ENCODE data around the gene TRPC4AP.

DNA sequence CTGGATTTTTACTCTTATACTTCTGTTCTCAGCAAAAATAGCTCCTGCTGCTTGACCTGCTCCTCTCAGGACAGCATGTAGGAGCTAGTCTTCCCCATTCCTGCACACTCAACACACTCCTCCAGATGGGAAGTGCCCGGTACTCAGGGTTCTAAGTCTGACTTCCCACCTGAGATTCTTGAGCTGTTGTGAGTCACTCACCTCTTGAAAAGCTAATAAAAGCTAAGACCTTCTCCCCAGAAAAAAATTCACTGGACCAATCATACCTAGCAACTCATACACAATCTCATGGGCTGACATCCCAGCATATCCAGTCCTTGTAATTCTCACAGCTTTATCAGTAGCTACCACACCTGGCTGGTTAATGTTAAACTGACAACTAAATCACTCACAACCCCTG is 53.5 kb downstream of the TRPC4AP start:
- TF ChIP-seq EP300 (IDR thresholded peaks at IDR 0.05) (no peak), POLR2A (IDR thresholded peaks at IDR 0.05) (no peak)
- TF ChIP-seq, protein P1, sequence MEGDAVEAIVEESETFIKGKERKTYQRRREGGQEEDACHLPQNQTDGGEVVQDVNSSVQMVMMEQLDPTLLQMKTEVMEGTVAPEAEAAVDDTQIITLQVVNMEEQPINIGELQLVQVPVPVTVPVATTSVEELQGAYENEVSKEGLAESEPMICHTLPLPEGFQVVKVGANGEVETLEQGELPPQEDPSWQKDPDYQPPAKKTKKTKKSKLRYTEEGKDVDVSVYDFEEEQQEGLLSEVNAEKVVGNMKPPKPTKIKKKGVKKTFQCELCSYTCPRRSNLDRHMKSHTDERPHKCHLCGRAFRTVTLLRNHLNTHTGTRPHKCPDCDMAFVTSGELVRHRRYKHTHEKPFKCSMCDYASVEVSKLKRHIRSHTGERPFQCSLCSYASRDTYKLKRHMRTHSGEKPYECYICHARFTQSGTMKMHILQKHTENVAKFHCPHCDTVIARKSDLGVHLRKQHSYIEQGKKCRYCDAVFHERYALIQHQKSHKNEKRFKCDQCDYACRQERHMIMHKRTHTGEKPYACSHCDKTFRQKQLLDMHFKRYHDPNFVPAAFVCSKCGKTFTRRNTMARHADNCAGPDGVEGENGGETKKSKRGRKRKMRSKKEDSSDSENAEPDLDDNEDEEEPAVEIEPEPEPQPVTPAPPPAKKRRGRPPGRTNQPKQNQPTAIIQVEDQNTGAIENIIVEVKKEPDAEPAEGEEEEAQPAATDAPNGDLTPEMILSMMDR (IDR thresholded peaks at IDR 0.05): no peak

Data from tibial nerve (tissue), 4 donors.